HG02870 (cell line): ENCODE results near the gene ACVR2B.

Source experiments
- ATAC-seq: cut with Tn5 transposase; IDR thresholded peaks from one replicate; pipeline ENCODE4 v1.9.1; 2021; ENCODE audit warnings: mild to moderate bottlenecking, moderate library complexity; ENCODE audit not compliant: unreplicated experiment

Gene ACVR2B

GRCh38 chr3:38480930-38481329, 27.2 kb downstream of the ACVR2B start:
- ATAC-seq: no peak

GRCh38 chr3:38482951-38483350, 29.3 kb downstream of the ACVR2B start:
- ATAC-seq: no peak

- ATAC-seq: peak; percentile 96
Observed at GRCh38 chr3:38487323-38487722, 33.6 kb downstream of the ACVR2B start.

DNA sequence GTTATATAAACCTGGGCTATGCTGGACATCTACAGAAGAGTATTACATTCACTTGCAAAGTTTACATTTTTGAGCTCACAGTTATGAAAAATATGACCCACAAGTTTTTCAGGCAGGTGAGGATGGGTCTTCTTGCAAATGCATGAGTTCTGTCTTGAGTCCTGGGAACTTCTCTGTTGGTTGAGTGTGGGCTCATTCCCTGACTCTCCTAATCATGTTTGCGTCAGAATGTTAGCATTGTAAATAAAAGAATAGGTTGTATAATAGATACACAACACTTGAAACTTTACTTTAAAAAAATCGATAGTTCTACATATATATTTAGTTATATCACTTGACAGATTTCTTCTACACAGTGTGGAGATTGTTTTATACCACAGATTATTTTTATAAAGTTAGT, 35.3 kb downstream of the ACVR2B start:
- no peak for ATAC-seq

DNA sequence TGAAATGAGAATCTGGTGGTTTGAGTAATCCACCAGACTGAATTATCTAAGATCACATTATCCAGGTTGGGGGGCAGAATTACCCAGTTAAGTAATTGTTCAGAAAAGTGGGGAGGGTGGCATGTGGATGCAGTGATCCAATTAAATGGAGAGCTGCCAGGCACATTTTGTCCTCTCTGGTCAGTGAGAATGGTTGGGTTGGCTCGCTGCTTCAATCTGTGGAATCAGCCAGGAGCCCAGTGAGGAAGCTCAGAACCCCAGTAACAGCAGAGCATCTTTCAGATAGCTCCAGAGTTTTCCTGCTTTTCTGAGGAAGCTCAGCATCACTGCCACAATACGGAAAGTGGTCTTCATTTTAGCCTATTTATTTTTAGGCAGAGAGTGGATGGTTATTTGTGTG, 36.1 kb downstream of the ACVR2B start:
- no peak for ATAC-seq

- no peak for ATAC-seq
Observed at GRCh38 chr3:38490281-38491030, 36.8 kb downstream of the ACVR2B start.

DNA sequence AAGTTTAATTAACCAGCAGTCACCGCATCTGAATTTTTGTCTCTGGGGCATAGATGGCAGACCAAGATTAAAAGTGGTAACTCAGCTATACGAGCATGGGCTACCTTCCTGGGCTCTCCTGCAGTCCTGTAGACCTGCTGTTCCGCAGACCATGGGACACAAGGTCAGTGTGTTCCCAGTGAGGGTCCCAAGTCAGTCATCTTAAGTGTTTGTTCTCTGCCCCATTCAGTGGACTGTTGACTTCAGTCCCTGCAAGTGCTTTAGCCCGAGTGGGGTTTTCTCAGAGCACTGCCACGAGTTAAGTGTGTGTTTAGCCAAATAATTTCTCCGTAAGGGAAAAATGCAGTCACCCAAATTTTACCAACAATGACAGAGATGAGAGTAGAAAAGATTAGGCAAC, 37.5 kb downstream of the ACVR2B start:
- ATAC-seq: no peak

GRCh38 chr3:38493031-38493430, 39.3 kb downstream of the ACVR2B start:
- no peak for ATAC-seq

- peak; percentile 89 for ATAC-seq
Observed at GRCh38 chr3:38496131-38496910, 42.6 kb downstream of the ACVR2B start, which contains the start of gene EXOG. Gene EXOG (plus strand): TSS chr3:38496340. CDS start chr3:38496368, 28 bp downstream.

DNA sequence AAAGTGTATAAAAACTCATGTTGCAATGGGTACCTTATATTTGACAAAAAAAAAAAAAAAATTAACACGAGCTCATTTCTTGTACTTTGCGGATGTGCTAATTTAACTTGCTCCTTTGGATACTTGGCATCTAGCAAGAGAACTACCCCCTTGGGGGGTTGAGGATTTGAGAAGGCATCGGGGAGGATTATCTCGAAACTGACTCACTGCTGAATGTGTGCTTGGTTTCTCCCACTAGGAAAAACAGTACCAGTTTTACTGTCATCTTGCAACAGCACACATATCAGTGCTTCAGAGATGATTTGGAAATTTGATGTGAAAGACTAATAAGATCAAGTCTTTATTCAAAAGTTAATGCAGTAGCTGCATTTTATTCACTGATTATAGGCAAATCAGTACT, 43.3 kb downstream of the ACVR2B start:
- ATAC-seq: no peak

DNA sequence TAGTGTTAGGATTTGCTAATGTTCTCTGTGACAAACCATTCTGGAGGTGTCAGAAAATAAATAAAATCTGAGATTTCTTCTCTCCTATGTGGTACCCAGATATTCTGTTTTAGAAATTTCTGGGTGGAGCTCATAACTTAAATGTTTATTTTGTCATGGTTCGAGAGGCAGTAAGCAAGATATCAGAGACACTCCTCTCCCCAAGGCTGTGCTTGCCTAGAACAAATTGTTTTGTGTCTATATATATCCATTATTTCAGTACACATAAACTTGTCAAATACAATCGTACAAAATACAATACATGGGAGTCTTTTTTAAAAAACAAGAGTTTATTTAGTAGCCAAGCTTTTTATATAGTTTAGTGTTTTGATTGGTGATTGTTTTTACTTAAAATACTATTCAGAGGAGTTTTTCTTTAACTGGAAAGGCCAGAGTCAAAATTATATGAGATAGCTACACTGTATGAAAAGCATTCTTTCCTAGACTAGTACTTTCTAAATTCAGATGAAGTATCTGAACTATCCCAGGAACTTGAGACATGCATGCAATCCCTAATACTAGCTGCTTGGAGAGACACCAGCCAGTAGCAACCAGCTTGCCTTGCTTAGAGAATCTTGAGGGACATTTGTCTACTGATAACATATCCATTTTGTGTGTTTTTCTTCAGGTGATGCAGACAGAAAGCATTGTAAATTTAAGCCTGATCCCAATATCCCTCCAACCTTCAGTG, 47.2 kb downstream of the ACVR2B start:
- ATAC-seq: no peak

GRCh38 chr3:38507120-38507519, 53.4 kb downstream of the ACVR2B start:
- peak; percentile 98 for ATAC-seq

DNA sequence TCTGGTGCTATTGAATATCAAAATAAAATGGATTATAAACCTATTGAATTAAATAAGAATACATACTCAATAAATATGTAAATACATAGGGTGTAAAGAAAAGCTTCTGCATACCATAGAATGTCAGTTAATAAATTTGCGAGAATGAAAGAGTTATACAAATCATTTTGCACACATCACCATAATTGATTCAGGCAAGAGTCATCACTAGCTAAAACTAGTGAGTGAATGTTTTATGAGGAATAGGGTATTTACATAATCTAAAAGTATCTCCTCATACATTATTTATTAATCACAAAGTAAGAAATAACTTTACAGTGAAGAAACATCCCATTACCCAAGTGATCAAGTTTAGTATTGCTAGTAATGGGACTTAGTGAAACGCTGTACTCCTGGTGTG, 56.0 kb downstream of the ACVR2B start:
- no peak for ATAC-seq

DNA sequence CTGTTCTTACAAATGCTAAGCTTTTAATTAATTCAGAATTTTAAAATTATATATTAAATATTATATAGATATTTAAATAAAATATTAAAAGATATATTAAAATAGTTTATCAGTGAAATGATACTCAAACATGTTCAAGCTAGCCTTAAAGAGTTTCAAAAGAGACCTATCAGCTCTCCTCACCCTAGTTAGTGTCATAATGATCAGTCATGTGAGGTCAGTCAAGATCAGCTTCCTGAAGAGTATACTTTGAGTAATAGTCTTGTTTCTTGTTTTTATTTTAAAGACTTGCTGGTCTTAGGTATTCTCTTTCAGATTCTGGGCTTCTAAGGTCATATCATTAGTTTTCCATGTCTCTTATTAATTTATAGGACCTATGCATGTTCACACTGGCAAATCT, 56.9 kb downstream of the ACVR2B start:
- ATAC-seq: no peak

- no peak for ATAC-seq
Observed at GRCh38 chr3:38511546-38511945, 57.9 kb downstream of the ACVR2B start.

DNA sequence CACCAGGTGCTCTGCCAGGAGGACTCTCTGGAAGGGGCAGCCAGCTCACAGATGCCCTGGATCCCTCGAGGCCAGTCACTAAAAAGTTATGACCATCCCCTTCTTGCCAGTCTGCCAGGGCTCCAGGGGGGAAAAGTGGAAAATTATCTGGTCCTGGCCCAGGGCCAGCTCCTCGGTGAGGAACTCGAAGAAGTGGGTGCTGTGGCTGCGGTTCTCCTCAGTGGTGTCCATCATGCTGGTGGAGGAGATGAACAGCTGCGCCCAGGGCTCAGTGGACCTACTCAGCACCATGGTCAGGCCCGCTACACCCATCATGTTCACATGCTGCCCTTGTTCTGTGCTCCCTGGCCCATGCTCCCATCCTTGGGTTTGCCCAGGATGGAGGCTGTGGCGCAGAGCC, 61.7 kb downstream of the ACVR2B start:
- ATAC-seq: no peak

DNA sequence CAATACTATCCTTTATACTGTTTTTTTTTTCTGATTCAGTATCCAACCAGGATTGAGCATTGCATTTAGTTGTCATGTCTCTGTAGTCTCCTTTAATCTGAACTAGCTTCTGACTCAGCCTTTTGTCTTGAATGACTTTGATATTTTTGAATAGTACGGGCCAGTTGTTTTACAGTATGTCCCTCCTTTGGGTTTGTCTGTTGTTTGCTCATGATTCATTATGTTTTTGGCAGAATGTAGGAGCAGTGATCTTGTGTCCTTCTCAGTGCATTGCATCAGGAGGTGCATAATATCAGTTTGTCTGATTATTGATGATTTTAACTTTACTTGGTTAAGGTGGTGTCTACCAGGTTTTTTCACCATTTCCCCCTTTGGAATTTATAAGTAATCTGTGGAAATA, 63.0 kb downstream of the ACVR2B start:
- ATAC-seq: no peak

DNA sequence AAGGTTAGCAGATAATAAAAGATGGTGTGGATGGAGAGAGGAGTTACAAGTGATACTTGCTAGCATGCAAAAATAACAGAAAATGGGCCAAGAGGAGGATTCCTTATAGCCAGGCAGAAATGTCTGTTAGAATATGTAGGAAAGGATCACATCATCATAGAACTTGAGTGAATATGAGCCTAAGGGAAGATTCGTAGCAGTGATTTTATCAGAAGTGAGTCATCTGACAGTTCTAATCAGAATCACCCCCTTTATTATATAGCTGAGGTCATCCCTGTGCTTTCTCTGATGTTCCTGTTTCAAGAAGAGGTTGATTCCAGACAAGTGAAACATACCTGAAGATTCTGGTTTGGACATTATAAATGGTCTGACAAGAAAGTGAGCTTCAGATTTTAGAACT, 65.3 kb downstream of the ACVR2B start:
- no peak for ATAC-seq

DNA sequence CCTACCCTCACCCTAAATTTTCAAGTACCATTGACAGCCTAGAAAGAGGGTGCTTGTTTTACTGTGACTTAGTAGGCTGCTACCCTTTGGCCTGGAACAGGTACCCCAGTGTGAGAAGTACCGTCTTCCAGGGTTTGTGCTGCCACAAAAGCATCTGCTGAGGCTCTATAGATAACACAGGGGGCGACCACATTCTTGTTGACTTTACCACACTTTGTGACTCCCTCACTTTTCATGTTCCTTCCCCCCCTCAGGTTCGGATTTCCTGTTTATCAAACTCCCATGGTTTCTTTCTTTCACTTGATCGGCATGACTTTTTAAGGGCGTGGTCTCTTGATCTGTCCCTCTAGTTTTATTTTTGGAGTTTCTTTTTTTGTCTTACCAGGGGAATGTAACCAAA, 66.0 kb downstream of the ACVR2B start:
- ATAC-seq: no peak

- no peak for ATAC-seq
Observed at GRCh38 chr3:38521391-38521987, 67.8 kb downstream of the ACVR2B start.

GRCh38 chr3:38522002-38522401, 68.3 kb downstream of the ACVR2B start:
- no peak for ATAC-seq
